Type B pancreatic cell (in vitro differentiated cells): Measurements from ENCODE around the gene NDUFV1. TPM values are rescaled to one million over a fixed set of nuclear protein-coding genes. Genes with fewer than 3 reads are reported as not detected.

Experiments
- DNase-seq: peaks from one replicate; pipeline ENCODE4 v3.0.0; 2021; ENCODE audit warnings: mixed read lengths; ENCODE audit not compliant: unreplicated experiment; ENCODE audit errors: extremely low spot score
- H3K27ac Mint-ChIP-seq: 2 replicates; pipeline ENCODE4 v1.8.0; 2021; ENCODE audit warnings: mild to moderate bottlenecking, mixed read lengths
- H3K27me3 Mint-ChIP-seq: 2 replicates; pipeline ENCODE4 v1.8.0; 2021; ENCODE audit warnings: mixed read lengths
- H3K36me3 Mint-ChIP-seq: 2 replicates; pipeline ENCODE4 v1.8.0; 2021; ENCODE audit warnings: mixed read lengths
- H3K4me1 Mint-ChIP-seq: one replicate; pipeline ENCODE4 v1.8.0; 2021; ENCODE audit warnings: mixed read lengths; ENCODE audit not compliant: unreplicated experiment
- H3K4me3 Mint-ChIP-seq: 2 replicates; pipeline ENCODE4 v1.8.0; 2021; ENCODE audit warnings: mild to moderate bottlenecking, mixed read lengths
- H3K9me3 Mint-ChIP-seq: 2 replicates; pipeline ENCODE4 v1.8.0; 2021; ENCODE audit warnings: mixed read lengths
- CTCF ChIP-seq: fragments of 200-600 bp; sonication (generic); conservative IDR thresholded peaks from 2 replicates; pipeline ENCODE4 v1.5.0; 2021; ENCODE audit warnings: antibody characterized with exemption, mild to moderate bottlenecking
- total RNA-seq: library from RNA; stranded (reverse); gene quantifications from 2 replicates; pipeline ENCODE4 v1.2.1, GENCODE V29; 2021; ENCODE audit warnings: low replicate concordance

NDUFV1 gene
- total RNA-seq, 1 donor from 2014 or later: 226 TPM

- TF ChIP-seq CTCF: no peak
- no peaks in the 10 kb centered on the region for H3K9me3 Mint-ChIP-seq
- H3K27ac Mint-ChIP-seq: no peak overlapping the region
- no peaks in the 10 kb centered on the region for H3K36me3 Mint-ChIP-seq
- H3K4me1 Mint-ChIP-seq: no peaks in the 10 kb centered on the region
- peaks cover 5% of the 10 kb centered on the region for H3K27me3 Mint-ChIP-seq
- no peak overlapping the region for H3K4me3 Mint-ChIP-seq
- DNase-seq: no peak
Measured at GRCh38 chr11:67640758-67641337, 34.1 kb downstream of the NDUFV1 start.

GRCh38 chr11:67641338-67642172 lies 34.8 kb downstream of the NDUFV1 start:
- Mint-ChIP-seq H3K9me3 (no peaks in the 10 kb centered on the region), H3K4me1 (no peaks in the 10 kb centered on the region), H3K36me3 (no peaks in the 10 kb centered on the region), H3K27me3 (peaks cover 5% of the 10 kb centered on the region), H3K4me3 (no peak overlapping the region), H3K27ac (no peak overlapping the region)
- DNase-seq: peak; percentile 62
- TF ChIP-seq CTCF: no peak

- no peaks in the 10 kb centered on the region for H3K36me3 Mint-ChIP-seq
- no peaks in the 10 kb centered on the region for H3K9me3 Mint-ChIP-seq
- no peaks in the 10 kb centered on the region for H3K4me1 Mint-ChIP-seq
- no peak for DNase-seq
- no peak overlapping the region for H3K27ac Mint-ChIP-seq
- TF ChIP-seq CTCF: no peak
- peaks cover 5% of the 10 kb centered on the region for H3K27me3 Mint-ChIP-seq
- no peak overlapping the region for H3K4me3 Mint-ChIP-seq
Measured at GRCh38 chr11:67642173-67643120, 35.7 kb downstream of the NDUFV1 start.

GRCh38 chr11:67644042-67644441 lies 37.3 kb downstream of the NDUFV1 start:
- H3K27ac Mint-ChIP-seq: no peak overlapping the region
- no peak overlapping the region for H3K4me3 Mint-ChIP-seq
- no peaks in the 10 kb centered on the region for H3K4me1 Mint-ChIP-seq
- no peaks in the 10 kb centered on the region for H3K9me3 Mint-ChIP-seq
- H3K27me3 Mint-ChIP-seq: peaks cover 8% of the 10 kb centered on the region
- DNase-seq: no peak
- H3K36me3 Mint-ChIP-seq: no peaks in the 10 kb centered on the region
- TF ChIP-seq CTCF: peak; percentile 58
